Measurements from ENCODE around the gene NAB1. TPM values are rescaled to one million over a fixed set of nuclear protein-coding genes. Genes with fewer than 3 reads are reported as not detected.
A peak's percentile ranks its signal among the peaks of the same experiment; 100 is the strongest.

NAB1 gene
- polyA plus RNA-seq, 1 donor from 2014 or later, result 49.8 TPM

- no peak overlapping the region for H3K4me3 ChIP-seq (ENCODE audit: low read length)
- no peaks in the 10 kb centered on the region for H3K27me3 ChIP-seq (ENCODE audit: insufficient read depth, low read depth, low read length)
- H3K9me3 ChIP-seq (ENCODE audit: low read length), result no peaks in the 10 kb centered on the region
- no peaks in the 10 kb centered on the region for H3K79me2 ChIP-seq (replicated peaks; ENCODE audit: insufficient read depth, low read length)
- H2AFZ ChIP-seq (ENCODE audit: low read depth, low read length), result no peak overlapping the region
- no peaks in the 10 kb centered on the region for H3K9me2 ChIP-seq (ENCODE audit: insufficient read depth, low read length)
- H3K36me3 ChIP-seq (ENCODE audit: insufficient read depth, low read length), result no peaks in the 10 kb centered on the region
- H3K27ac ChIP-seq (ENCODE audit: low read length), result no peak overlapping the region
- H3F3A ChIP-seq (ENCODE audit: insufficient read depth, low read length, poor library complexity, severe bottlenecking), result no peaks in the 10 kb centered on the region
- no peak overlapping the region for H3K9ac ChIP-seq (ENCODE audit: low read length)
- no peaks in the 10 kb centered on the region for H4K20me1 ChIP-seq (ENCODE audit: insufficient read depth)
- no peak overlapping the region for H3K4me2 ChIP-seq (ENCODE audit: low read length)
- TF ChIP-seq RAD21 (conservative IDR thresholded peaks at IDR 0.05) (no peak), EZH2 (IDR thresholded peaks at IDR 0.05; ENCODE audit: borderline replicate concordance, insufficient read depth, low read length, poor library complexity, severe bottlenecking) (no peak), POLR2AphosphoS5 (IDR thresholded peaks at IDR 0.05) (no peak), TAF1 (IDR thresholded peaks at IDR 0.05; ENCODE audit: low read depth) (no peak), REST (IDR thresholded peaks at IDR 0.05; ENCODE audit: borderline replicate concordance) (no peak), EP300 (conservative IDR thresholded peaks at IDR 0.05; ENCODE audit: poor library complexity, severe bottlenecking) (no peak), MXI1 (conservative IDR thresholded peaks at IDR 0.05; ENCODE audit: poor library complexity, severe bottlenecking) (no peak), SMC3 (conservative IDR thresholded peaks at IDR 0.05; ENCODE audit: poor library complexity) (no peak)
- TF ChIP-seq, protein P1, sequence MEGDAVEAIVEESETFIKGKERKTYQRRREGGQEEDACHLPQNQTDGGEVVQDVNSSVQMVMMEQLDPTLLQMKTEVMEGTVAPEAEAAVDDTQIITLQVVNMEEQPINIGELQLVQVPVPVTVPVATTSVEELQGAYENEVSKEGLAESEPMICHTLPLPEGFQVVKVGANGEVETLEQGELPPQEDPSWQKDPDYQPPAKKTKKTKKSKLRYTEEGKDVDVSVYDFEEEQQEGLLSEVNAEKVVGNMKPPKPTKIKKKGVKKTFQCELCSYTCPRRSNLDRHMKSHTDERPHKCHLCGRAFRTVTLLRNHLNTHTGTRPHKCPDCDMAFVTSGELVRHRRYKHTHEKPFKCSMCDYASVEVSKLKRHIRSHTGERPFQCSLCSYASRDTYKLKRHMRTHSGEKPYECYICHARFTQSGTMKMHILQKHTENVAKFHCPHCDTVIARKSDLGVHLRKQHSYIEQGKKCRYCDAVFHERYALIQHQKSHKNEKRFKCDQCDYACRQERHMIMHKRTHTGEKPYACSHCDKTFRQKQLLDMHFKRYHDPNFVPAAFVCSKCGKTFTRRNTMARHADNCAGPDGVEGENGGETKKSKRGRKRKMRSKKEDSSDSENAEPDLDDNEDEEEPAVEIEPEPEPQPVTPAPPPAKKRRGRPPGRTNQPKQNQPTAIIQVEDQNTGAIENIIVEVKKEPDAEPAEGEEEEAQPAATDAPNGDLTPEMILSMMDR (IDR thresholded peaks at IDR 0.05; ENCODE audit: poor library complexity, severe bottlenecking), result no peak
These were observed 7.4 kb upstream of the NAB1 start for GRCh38 chr2:190641469-190641868.

DNA sequence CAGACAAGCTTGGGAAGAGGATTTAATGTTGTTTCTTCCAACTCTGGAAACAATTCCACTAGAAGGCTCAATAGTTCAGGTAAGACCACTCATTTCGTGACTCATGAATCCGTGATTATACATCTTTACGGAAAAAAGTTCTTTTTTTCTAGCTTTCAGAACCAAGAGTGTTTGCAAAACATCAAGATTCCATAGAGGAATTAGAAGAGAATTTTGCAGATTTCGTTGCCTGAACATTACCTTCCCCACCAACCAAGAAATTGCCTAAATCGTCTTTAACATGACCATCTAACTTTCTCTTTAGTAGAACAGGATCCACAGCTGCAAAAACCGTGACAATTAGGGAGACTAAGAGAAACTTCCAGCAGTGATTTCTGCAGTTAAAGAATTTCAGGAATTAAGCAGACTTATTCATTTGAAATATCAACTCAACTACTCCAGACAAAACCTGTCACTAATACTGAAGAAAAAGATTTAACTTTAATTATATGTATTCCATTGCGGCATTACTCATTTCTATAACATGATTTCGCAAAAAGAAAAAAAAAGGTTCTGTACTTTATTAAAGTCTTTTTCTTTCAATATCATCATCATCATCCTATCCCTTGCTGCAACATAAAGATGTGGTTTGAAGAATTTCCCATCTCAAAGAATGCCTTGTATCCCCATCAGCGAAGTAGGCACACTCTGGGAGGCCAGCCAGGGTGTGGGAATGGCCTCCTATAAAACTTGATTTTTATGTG lies 1.9 kb upstream of the NAB1 start:
- Histone ChIP-seq H3K4me3 (ENCODE audit: low read length) (peak overlapping the region; percentile 78), H3K9me2 (ENCODE audit: insufficient read depth, low read length) (no peaks in the 10 kb centered on the region), H4K20me1 (ENCODE audit: insufficient read depth) (no peaks in the 10 kb centered on the region), H3K27ac (ENCODE audit: low read length) (no peak overlapping the region), H3K9ac (ENCODE audit: low read length) (no peak overlapping the region), H3F3A (ENCODE audit: insufficient read depth, low read length, poor library complexity, severe bottlenecking) (peaks cover 6% of the 10 kb centered on the region), H3K36me3 (ENCODE audit: insufficient read depth, low read length) (no peaks in the 10 kb centered on the region), H3K4me2 (ENCODE audit: low read length) (no peak overlapping the region), H3K79me2 (replicated peaks; ENCODE audit: insufficient read depth, low read length) (peaks cover 14% of the 10 kb centered on the region), H3K9me3 (ENCODE audit: low read length) (no peaks in the 10 kb centered on the region), H2AFZ (ENCODE audit: low read depth, low read length) (no peak overlapping the region), H3K27me3 (ENCODE audit: insufficient read depth, low read depth, low read length) (no peaks in the 10 kb centered on the region)
- TF ChIP-seq EP300 (conservative IDR thresholded peaks at IDR 0.05; ENCODE audit: poor library complexity, severe bottlenecking), result no peak
- TF ChIP-seq EZH2 (IDR thresholded peaks at IDR 0.05; ENCODE audit: borderline replicate concordance, insufficient read depth, low read length, poor library complexity, severe bottlenecking), result no peak
- TF ChIP-seq, protein P1 (IDR thresholded peaks at IDR 0.05; ENCODE audit: poor library complexity, severe bottlenecking), result no peak
- no peak for TF ChIP-seq MXI1 (conservative IDR thresholded peaks at IDR 0.05; ENCODE audit: poor library complexity, severe bottlenecking)
- no peak for TF ChIP-seq SMC3 (conservative IDR thresholded peaks at IDR 0.05; ENCODE audit: poor library complexity)
- TF ChIP-seq RAD21 (conservative IDR thresholded peaks at IDR 0.05), result no peak
- TF ChIP-seq TAF1 (IDR thresholded peaks at IDR 0.05; ENCODE audit: low read depth), result no peak
- no peak for TF ChIP-seq POLR2AphosphoS5 (IDR thresholded peaks at IDR 0.05)
- TF ChIP-seq REST (IDR thresholded peaks at IDR 0.05; ENCODE audit: borderline replicate concordance), result no peak
